Measurements from ENCODE around the gene SLC48A1. TPM values are rescaled to one million over a fixed set of nuclear protein-coding genes. Genes with fewer than 3 reads are reported as not detected.

Gene SLC48A1
- total and polyA plus RNA-seq, 11 donors: 13.0 to 68.2 (median 23.8) TPM

DNA sequence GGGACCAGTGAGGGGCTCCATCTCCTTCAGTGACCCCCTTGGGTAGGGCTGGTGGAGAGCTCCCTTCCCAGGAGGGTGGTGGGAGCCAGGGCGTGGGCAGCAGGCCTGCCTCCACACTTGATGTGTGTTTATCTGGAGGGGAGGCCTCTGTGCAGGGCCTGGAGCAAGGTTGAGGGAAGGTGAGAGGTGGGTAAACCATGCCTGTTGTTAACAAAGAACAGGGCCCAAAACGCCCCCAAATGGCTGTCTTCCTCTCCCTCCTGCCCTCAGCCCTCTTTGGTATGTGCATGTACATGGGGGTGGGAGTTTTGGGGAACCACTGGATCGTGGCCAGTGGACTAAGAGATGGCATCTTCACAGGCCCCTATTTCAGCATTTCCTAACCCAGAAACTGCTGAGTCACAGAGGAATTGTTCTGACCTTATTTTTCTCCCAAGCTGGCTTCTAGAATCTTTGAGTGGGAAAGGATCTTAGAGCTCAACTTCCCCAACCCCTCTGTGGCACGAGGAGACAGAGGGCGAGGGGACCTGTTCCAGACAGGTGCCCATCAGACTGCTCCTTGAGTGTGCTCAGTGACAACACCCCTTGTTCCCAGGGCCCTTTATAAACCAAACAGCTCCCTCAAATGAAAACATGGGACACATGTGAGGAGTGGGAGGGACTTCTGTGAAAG lies 3.6 kb downstream of the SLC48A1 start:
- DNase-seq (peak in 2 of 5 donors; percentile 25 to 47), ATAC-seq (no peak)
- H3K36me3 ChIP-seq: peaks cover 0 to 13% (median 0%) of the 10 kb centered on the region in 9 donors
- intact Hi-C loops (cut with DNase I): loop anchor here in 6 of 10 donors (5.0 to 10.0 kb wide), 3 partner anchors 41 to 61 kb away; partner anchors contain the start of gene HDAC7 (in 1 of the 6)
- H3K27me3 ChIP-seq: no peaks in the 10 kb centered on the region
- no peaks in the 10 kb centered on the region for H3K9me3 ChIP-seq
- H3K4me1 ChIP-seq: peaks cover 3 to 75% (median 60%) of the 10 kb centered on the region in 12 donors
- no peak for TF ChIP-seq POLR2A (IDR thresholded peaks at IDR 0.05)
- TF ChIP-seq, protein P1, sequence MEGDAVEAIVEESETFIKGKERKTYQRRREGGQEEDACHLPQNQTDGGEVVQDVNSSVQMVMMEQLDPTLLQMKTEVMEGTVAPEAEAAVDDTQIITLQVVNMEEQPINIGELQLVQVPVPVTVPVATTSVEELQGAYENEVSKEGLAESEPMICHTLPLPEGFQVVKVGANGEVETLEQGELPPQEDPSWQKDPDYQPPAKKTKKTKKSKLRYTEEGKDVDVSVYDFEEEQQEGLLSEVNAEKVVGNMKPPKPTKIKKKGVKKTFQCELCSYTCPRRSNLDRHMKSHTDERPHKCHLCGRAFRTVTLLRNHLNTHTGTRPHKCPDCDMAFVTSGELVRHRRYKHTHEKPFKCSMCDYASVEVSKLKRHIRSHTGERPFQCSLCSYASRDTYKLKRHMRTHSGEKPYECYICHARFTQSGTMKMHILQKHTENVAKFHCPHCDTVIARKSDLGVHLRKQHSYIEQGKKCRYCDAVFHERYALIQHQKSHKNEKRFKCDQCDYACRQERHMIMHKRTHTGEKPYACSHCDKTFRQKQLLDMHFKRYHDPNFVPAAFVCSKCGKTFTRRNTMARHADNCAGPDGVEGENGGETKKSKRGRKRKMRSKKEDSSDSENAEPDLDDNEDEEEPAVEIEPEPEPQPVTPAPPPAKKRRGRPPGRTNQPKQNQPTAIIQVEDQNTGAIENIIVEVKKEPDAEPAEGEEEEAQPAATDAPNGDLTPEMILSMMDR (IDR thresholded peaks at IDR 0.05): no peak
- WGBS, 4 donors: 65 to 79% (median 69%) methylated on average over 5 of the region's 5 CpGs
- H3K4me3 ChIP-seq: no peak overlapping the region
- peak overlapping the region in 11 of 12 donors; percentile 22 to 80 (median 48) for H3K27ac ChIP-seq

- TF ChIP-seq, protein P1 (IDR thresholded peaks at IDR 0.05): no peak
- TF ChIP-seq POLR2A (IDR thresholded peaks at IDR 0.05): no peak
- H3K4me3 ChIP-seq: no peak overlapping the region
- no peaks in the 10 kb centered on the region for H3K9me3 ChIP-seq
- WGBS, 4 donors: 44 to 67% (median 61%) methylated on average over 1 of the region's 1 CpG
- intact Hi-C loops (cut with DNase I): loop anchor here in 6 of 10 donors (5.0 to 10.0 kb wide), 3 partner anchors 40 to 60 kb away; partner anchors contain the start of gene HDAC7 (in 1 of the 6)
- H3K4me1 ChIP-seq: peaks cover 3 to 75% (median 60%) of the 10 kb centered on the region in 12 donors
- no peak for ATAC-seq
- peak in 2 of 5 donors; percentile 28 to 41 for DNase-seq
- peak overlapping the region in 11 of 12 donors; percentile 1 to 80 (median 48) for H3K27ac ChIP-seq
- H3K36me3 ChIP-seq: peaks cover 0 to 19% (median 5%) of the 10 kb centered on the region in 9 donors
- H3K27me3 ChIP-seq: no peaks in the 10 kb centered on the region
Measured at GRCh38 chr12:47777151-47777550, 4.1 kb downstream of the SLC48A1 start.

DNA sequence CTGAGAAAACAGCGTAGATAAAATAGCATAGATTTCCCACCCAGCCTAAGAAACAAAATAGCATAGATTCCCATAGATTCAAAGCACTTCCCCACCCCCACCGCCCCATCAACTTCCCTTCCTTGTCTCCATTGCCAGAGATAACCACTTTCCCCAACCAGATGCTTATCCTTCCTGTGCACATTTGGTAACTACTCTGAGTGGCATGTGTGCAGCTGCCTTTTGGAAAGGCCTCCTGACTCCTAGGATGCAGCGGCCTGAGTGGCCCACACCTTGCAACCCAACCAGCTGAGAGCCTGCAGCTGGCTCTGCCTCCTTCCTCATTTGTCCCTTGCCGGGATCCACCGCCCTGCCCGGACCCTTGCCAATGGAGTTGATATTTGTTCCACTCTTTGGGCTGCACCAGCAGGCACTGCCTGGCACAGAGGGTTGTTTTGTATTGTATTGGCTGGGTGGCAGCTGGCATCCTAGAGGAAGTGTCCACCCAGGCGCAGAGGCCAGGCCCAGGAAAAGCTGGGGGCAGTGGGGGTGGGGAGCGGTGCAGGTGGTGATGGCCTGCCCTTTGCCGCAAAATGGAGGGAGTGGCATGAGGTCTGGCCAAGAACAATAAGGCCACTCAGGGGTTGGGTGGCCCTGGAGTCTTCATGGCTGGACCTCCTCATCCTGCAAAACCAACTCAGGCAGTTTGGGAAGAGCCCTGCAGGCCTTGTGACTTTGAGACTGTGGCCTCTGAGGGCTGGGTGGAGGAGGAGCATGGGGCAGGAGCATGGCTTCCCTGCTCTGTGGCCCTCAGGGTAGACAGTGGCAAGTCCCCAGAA lies 4.9 kb downstream of the SLC48A1 start:
- Histone ChIP-seq H3K36me3 (peaks cover 0 to 26% (median 12%) of the 10 kb centered on the region in 9 donors), H3K4me1 (peaks cover 3 to 72% (median 56%) of the 10 kb centered on the region in 12 donors), H3K27ac (peak overlapping the region in 8 of 12 donors; percentile 22 to 80 (median 52)), H3K27me3 (no peaks in the 10 kb centered on the region), H3K4me3 (no peak overlapping the region), H3K9me3 (no peaks in the 10 kb centered on the region)
- intact Hi-C loops (cut with DNase I): loop anchor here in 7 of 10 donors (2.0 to 10.0 kb wide), 6 partner anchors 39 to 63 kb away; partner anchors contain the start of gene HDAC7 (in 1 of the 7)
- 58 to 63% (median 62%) methylated on average over 7 to 9 of the region's 9 CpGs for WGBS, 4 donors
- peak in 3 of 5 donors; percentile 41 to 74 (median 67) for DNase-seq
- peak in 2 of 4 donors; percentile 1 to 2 for ATAC-seq
- TF ChIP-seq, protein P1 (IDR thresholded peaks at IDR 0.05): no peak
- TF ChIP-seq POLR2A (IDR thresholded peaks at IDR 0.05): no peak

Data from heart left ventricle (tissue), 16 donors.